HEK293T (cell line): Measurements from ENCODE around the gene ZER1.

Source experiments
- BHLHE40 ChIP-seq: fragments of 450-650 bp; IDR thresholded peaks from 2 replicates; pipeline ENCODE4 v1.6.1; 2016; ENCODE audit warnings: mild to moderate bottlenecking, moderate library complexity, borderline replicate concordance
- FOXM1 ChIP-seq: fragments of 450-650 bp; IDR thresholded peaks from 2 replicates; pipeline ENCODE4 v1.6.1; 2017; ENCODE audit warnings: mild to moderate bottlenecking, borderline replicate concordance
- HDGF ChIP-seq: fragments of 450-650 bp; IDR thresholded peaks from 2 replicates; pipeline ENCODE4 v1.6.1; 2017; ENCODE audit warnings: antibody characterized with exemption, borderline replicate concordance
- PKNOX1 ChIP-seq: fragments of 450-650 bp; IDR thresholded peaks from 2 replicates; pipeline ENCODE4 v1.6.1; 2016
- SP1 ChIP-seq: fragments of 450-650 bp; IDR thresholded peaks from 2 replicates; pipeline ENCODE4 v1.6.1; 2017
- SUZ12 ChIP-seq: fragments of 450-650 bp; IDR thresholded peaks from 2 replicates; pipeline ENCODE4 v1.6.1; 2016; ENCODE audit warnings: mild to moderate bottlenecking

GRCh38 chr9:128809831-128810230 is 38.1 kb upstream of the ZER1 start:
- TF ChIP-seq SP1 (no peak), HDGF (no peak), PKNOX1 (no peak), SUZ12 (no peak), FOXM1 (no peak), BHLHE40 (no peak)
